Subcutaneous abdominal adipose tissue (tissue), 5 donors: ENCODE measurements around the gene PTPRA.

ENCODE experiments used
- H3K27ac ChIP-seq: one replicate; pipeline ENCODE4 v1.7.0; 2013; ENCODE audit warnings: low read depth, mild to moderate bottlenecking, inconsistent platforms, low read length, moderate library complexity
- H3K27me3 ChIP-seq, 5 donors: one replicate each; pipeline ENCODE4 v1.7.0; 2013; ENCODE audit warnings: low read length in 5 of 5, inconsistent platforms in 1 of 5; ENCODE audit not compliant: control insufficient read depth in 5 of 5, insufficient read depth in 4 of 5
- H3K36me3 ChIP-seq, 5 donors: one replicate each; pipeline ENCODE4 v1.7.0; 2013; ENCODE audit warnings: low read length in 5 of 5; ENCODE audit not compliant: control insufficient read depth in 5 of 5, insufficient read depth in 5 of 5
- H3K4me1 ChIP-seq, 5 donors: one replicate each; pipeline ENCODE4 v1.7.0; 2013; ENCODE audit warnings: low read length in 5 of 5, mild to moderate bottlenecking in 3 of 5, moderate library complexity in 1 of 5; ENCODE audit not compliant: control insufficient read depth in 5 of 5, insufficient read depth in 5 of 5
- H3K4me3 ChIP-seq, 5 donors: one replicate each; pipeline ENCODE4 v1.7.0; 2013; ENCODE audit warnings: low read length in 5 of 5, low read depth in 1 of 5
- H3K9ac ChIP-seq, 5 donors: one replicate each; pipeline ENCODE4 v1.7.0; 2013; ENCODE audit warnings: low read length in 5 of 5, mild to moderate bottlenecking in 4 of 5, moderate library complexity in 3 of 5
- H3K9me3 ChIP-seq, 5 donors: one replicate each; pipeline ENCODE4 v1.7.0; 2013; ENCODE audit warnings: low read length in 5 of 5; ENCODE audit not compliant: control insufficient read depth in 5 of 5
- donor health status: healthy.
- donor health status: healthy.
- donor health status: healthy.
- donor health status: healthy.
- donor health status: healthy.

Gene PTPRA

DNA sequence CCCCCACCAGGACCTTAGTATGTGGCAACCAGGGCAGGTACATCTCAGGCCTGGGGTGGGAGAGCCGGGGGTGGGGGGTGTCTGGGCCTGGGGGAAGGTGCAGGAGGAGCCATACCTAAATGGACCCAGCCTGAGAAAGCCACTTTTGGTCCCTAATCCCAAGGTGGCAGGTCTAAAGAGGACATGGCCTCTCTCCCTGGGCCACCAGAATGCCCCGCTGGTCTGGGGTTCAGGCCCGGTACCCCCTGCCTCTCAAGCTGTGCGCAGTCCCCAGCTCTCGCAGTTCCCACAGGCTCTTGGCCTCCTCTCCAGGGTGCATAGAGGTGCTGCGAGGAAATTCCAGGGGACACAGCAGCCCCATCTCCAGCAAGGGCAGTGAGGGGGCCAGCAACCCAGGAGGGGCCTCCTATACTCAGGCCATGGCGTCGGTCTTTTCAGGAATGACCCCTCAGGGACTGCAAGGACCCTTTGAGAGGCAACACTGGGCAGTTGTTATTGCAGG, 212.3 kb downstream of the PTPRA start:
- peaks cover 4 to 28% (median 21%) of the 10 kb centered on the region in 5 donors for H3K4me1 ChIP-seq
- H3K9ac ChIP-seq, result no peak overlapping the region
- H3K27me3 ChIP-seq, result peaks cover 0 to 20% (median 4%) of the 10 kb centered on the region in 5 donors

GRCh38 chr20:3088031-3088430, 214.8 kb downstream of the PTPRA start:
- Histone ChIP-seq H3K4me3 (no peak overlapping the region), H3K27me3 (peaks cover 0 to 13% (median 6%) of the 10 kb centered on the region in 5 donors), H3K9me3 (no peaks in the 10 kb centered on the region), H3K27ac (no peak overlapping the region), H3K36me3 (no peaks in the 10 kb centered on the region), H3K9ac (no peak overlapping the region), H3K4me1 (peaks cover 0 to 14% (median 9%) of the 10 kb centered on the region in 5 donors)

More for the DNA sequence above, 212.3 kb downstream of the PTPRA start:
- H3K9me3 ChIP-seq, result no peaks in the 10 kb centered on the region
- H3K36me3 ChIP-seq, result no peaks in the 10 kb centered on the region
- no peak overlapping the region for H3K27ac ChIP-seq
- H3K4me3 ChIP-seq, result no peak overlapping the region
